ENCODE measurements around the gene BACH2. TPM values are rescaled to one million over a fixed set of nuclear protein-coding genes. Genes with fewer than 3 reads are reported as not detected.

The BACH2 gene
- total RNA-seq, 2 experiments from 2014 or later: 157 to 170 TPM

DNA sequence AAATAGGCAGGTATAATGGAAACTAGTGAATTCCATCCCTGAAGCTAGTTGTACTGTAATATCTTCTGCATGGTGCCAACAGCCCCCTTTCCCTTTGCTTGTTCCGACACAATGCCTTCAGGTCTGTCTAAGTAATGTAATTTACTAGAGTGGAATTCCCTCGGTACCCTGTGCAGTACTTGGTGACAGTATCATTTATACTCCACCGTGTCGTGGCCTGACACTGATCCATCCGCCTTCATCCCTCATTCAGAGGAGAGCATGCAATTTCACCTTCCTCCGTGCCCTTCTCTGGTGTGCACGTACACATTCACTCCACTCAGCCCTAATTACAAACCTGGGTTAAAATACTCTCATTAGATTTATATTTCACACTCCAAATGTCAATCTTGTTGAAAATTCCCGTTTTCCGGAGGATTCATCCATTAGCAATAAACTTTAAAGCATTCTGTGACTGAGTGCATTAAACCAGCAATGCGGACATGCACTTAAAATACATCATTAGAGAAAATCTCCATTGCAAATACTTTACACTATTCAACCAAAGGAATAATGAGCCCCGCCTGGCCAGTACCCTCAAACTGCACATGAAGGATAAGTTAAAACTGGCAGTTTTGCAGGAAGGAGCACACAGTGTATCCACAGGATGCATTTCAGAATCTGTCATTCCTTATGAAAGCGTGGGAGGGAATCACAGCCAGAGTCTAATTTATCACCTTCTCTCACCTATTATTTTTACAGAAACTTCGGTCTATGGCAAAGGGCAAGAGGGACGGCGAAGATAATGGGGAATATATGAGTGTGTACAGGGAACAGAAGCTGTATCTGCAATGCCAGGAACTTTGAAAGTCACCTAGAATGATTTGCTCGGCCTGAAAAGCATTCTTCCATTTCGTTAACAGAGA, 219.9 kb downstream of the BACH2 start:
- no peaks in the 10 kb centered on the region for H3K27me3 Mint-ChIP-seq

DNA sequence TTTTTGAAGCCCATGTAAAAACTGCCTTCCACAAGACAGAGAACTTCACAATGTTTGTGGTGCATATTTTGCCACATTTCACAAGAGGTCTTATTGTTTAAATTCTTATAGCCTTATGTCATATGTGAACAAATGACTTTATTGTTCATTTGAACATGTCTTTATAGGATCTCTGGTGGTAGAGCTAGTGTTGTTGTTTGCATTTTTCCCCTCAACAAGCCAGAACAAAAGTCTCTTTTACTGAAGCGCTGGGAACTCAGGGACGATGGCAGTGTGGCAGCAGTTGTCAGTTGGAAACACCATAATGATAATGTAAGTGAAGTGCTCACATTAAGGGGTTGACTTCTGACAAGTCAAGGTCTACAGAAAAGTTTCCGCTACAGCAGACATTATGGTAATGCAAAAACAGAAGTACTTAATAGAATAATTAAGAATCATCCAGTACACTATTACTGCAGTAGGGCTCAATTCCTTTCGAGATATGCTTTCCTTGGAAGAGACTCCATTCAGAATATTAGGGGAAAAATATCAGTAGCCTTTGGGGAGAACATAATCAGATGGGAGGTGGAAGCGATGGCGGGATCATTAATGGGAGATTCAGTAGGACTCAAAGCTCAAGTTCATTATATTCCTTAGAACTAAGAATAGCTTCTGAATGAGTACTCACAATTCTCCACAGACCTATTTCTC, 222.3 kb downstream of the BACH2 start:
- POLR2A ChIA-PET: interaction anchor here (0.7 kb wide), 1 partner anchor 264 kb away, joined by 3 read pairs; no protein-coding TSS in a partner anchor
- peaks cover 26% of the 10 kb centered on the region for H3K4me1 ChIP-seq (ENCODE audit: insufficient read depth, low read length)

More for the DNA sequence above, 219.9 kb downstream of the BACH2 start:
- intact Hi-C loops (cut with DNase I, micrococcal nuclease): loop anchor here in 1 of 2 experiments (10.0 kb wide), 1 partner anchor 52 kb away; no protein-coding TSS in a partner anchor
- no peak overlapping the region for H3K27ac ChIP-seq (ENCODE audit: low read depth in 1 of 2, low read length in 2 of 2)
- DNase-seq (no peak), ATAC-seq (ENCODE audit: poor library complexity) (no peak)
- Mint-ChIP-seq H3K36me3 (ENCODE audit: low read depth) (peaks cover 65% of the 10 kb centered on the region), H3K9me3 (no peaks in the 10 kb centered on the region), H3K4me1 (ENCODE audit: low read depth) (peaks cover 98% of the 10 kb centered on the region), H3K4me3 (peak overlapping the region; percentile 17), H3K27ac (peak overlapping the region; percentile 40)
- no peaks in the 10 kb centered on the region for H3K36me3 ChIP-seq (ENCODE audit: insufficient read depth, low read length)
- POLR2A ChIA-PET: no interaction called here
- H3K9me3 ChIP-seq (ENCODE audit: control insufficient read depth in 1 of 2, insufficient read depth in 1 of 2, low read length in 2 of 2): no peaks in the 10 kb centered on the region
- TF ChIP-seq, protein P1, sequence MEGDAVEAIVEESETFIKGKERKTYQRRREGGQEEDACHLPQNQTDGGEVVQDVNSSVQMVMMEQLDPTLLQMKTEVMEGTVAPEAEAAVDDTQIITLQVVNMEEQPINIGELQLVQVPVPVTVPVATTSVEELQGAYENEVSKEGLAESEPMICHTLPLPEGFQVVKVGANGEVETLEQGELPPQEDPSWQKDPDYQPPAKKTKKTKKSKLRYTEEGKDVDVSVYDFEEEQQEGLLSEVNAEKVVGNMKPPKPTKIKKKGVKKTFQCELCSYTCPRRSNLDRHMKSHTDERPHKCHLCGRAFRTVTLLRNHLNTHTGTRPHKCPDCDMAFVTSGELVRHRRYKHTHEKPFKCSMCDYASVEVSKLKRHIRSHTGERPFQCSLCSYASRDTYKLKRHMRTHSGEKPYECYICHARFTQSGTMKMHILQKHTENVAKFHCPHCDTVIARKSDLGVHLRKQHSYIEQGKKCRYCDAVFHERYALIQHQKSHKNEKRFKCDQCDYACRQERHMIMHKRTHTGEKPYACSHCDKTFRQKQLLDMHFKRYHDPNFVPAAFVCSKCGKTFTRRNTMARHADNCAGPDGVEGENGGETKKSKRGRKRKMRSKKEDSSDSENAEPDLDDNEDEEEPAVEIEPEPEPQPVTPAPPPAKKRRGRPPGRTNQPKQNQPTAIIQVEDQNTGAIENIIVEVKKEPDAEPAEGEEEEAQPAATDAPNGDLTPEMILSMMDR (IDR thresholded peaks at IDR 0.05): no peak
- H3K4me3 ChIP-seq (ENCODE audit: low read length): no peak overlapping the region
- CTCF ChIA-PET: interaction anchor here (0.6 kb wide), 1 partner anchor 181 kb away, joined by 3 read pairs; no protein-coding TSS in a partner anchor
- no peaks in the 10 kb centered on the region for H3K27me3 ChIP-seq (ENCODE audit: control insufficient read depth in 1 of 2, insufficient read depth in 2 of 2, low read length in 2 of 2)
- peaks cover 27% of the 10 kb centered on the region for H3K4me1 ChIP-seq (ENCODE audit: insufficient read depth, low read length)

More for the DNA sequence above, 222.3 kb downstream of the BACH2 start:
- DNase-seq: no peak
- TF ChIP-seq, protein P1 (IDR thresholded peaks at IDR 0.05): no peak
- H3K9me3 ChIP-seq (ENCODE audit: control insufficient read depth in 1 of 2, insufficient read depth in 1 of 2, low read length in 2 of 2): no peaks in the 10 kb centered on the region
- intact Hi-C loops (cut with DNase I, micrococcal nuclease): loop anchor here in 1 of 2 experiments (10.0 kb wide), 1 partner anchor 50 kb away; no protein-coding TSS in a partner anchor
- no peak overlapping the region for H3K4me3 ChIP-seq (ENCODE audit: low read length)
- H3K27me3 ChIP-seq (ENCODE audit: control insufficient read depth in 1 of 2, insufficient read depth in 2 of 2, low read length in 2 of 2): no peaks in the 10 kb centered on the region
- ATAC-seq (ENCODE audit: poor library complexity): no peak
- H3K36me3 ChIP-seq (ENCODE audit: insufficient read depth, low read length): no peaks in the 10 kb centered on the region
- Mint-ChIP-seq H3K9me3 (no peaks in the 10 kb centered on the region), H3K36me3 (ENCODE audit: low read depth) (peaks cover 62% of the 10 kb centered on the region), H3K27ac (no peak overlapping the region), H3K4me3 (peak overlapping the region; percentile 1), H3K27me3 (no peaks in the 10 kb centered on the region), H3K4me1 (ENCODE audit: low read depth) (peaks cover 93% of the 10 kb centered on the region)
- CTCF ChIA-PET: no interaction called here
- no peak overlapping the region for H3K27ac ChIP-seq (ENCODE audit: low read depth in 1 of 2, low read length in 2 of 2)
